ENCODE data around the gene TTC39C. TPM values are rescaled to one million over a fixed set of nuclear protein-coding genes. Genes with fewer than 3 reads are reported as not detected.

Gene TTC39C
- total RNA-seq, 1 experiment from 2014 or later = 24.7 TPM

GRCh38 chr18:23982155-23983079 is 32.1 kb upstream of the TTC39C start:
- peaks cover 17% of the 10 kb centered on the region for H3K4me1 ChIP-seq (ENCODE audit: insufficient read depth, low read length)
- H3K4me3 ChIP-seq (ENCODE audit: low read length) = peak overlapping the region; percentile 24; the same call in 1 of the 2 replicates
- H3K4me2 ChIP-seq (ENCODE audit: low read length) = peak overlapping the region; percentile 60
- no peaks in the 10 kb centered on the region for H3K36me3 ChIP-seq (ENCODE audit: low read depth, low read length)
- H2AFZ ChIP-seq (ENCODE audit: low read length) = peak overlapping the region; percentile 56
- no peaks in the 10 kb centered on the region for H3K79me2 ChIP-seq (ENCODE audit: low read length)
- no peak overlapping the region; the same call in 1 of the 2 replicates for H3K27ac ChIP-seq (ENCODE audit: low read length)
- H3F3A ChIP-seq (ENCODE audit: low read length, unreplicated experiment) = peaks cover under 1% of the 10 kb centered on the region
- TF ChIP-seq CTCF (conservative IDR thresholded peaks at IDR 0.05; ENCODE audit: low read depth, low read length) (no peak), EZH2 (IDR thresholded peaks at IDR 0.05; ENCODE audit: low read length, unreplicated experiment) (no peak), EZH2phosphoT487 (IDR thresholded peaks at IDR 0.05; ENCODE audit: borderline replicate concordance, low read length) (no peak)
- H3K9me3 ChIP-seq (ENCODE audit: low read length) = peaks cover 5% of the 10 kb centered on the region; the same call in 1 of the 2 replicates
- H4K20me1 ChIP-seq (ENCODE audit: low read length) = no peaks in the 10 kb centered on the region
- CTCF ChIA-PET = interaction anchor here (0.7 kb wide), 1 partner anchor 38 kb away, joined by 4 read pairs; no protein-coding TSS in a partner anchor
- H3K9me2 ChIP-seq (replicated peaks; ENCODE audit: low read length) = no peaks in the 10 kb centered on the region
- H3K9ac ChIP-seq (ENCODE audit: low read length) = no peak overlapping the region
- no peaks in the 10 kb centered on the region for H3K27me3 ChIP-seq (ENCODE audit: low read length)
- no TSS peak for BruUV-seq (replicated peaks)
- intact Hi-C loops (cut with micrococcal nuclease) = no loop called here
- ATAC-seq (peak; percentile 77), DNase-seq (peak; percentile 49)
- POLR2A ChIA-PET (ENCODE audit: unreplicated experiment) = no interaction called here

GRCh38 chr18:23983112-23983511 is 31.4 kb upstream of the TTC39C start:
- Histone ChIP-seq H3K9me3 (ENCODE audit: low read length) (peaks cover 5% of the 10 kb centered on the region; the same call in 1 of the 2 replicates), H3K36me3 (ENCODE audit: low read depth, low read length) (no peaks in the 10 kb centered on the region), H3K4me2 (ENCODE audit: low read length) (peak overlapping the region; percentile 60; the same call in 1 of the 2 replicates), H3K4me3 (ENCODE audit: low read length) (no peak overlapping the region), H3K79me2 (ENCODE audit: low read length) (no peaks in the 10 kb centered on the region), H3F3A (ENCODE audit: low read length, unreplicated experiment) (peaks cover 3% of the 10 kb centered on the region), H3K4me1 (ENCODE audit: insufficient read depth, low read length) (peaks cover 19% of the 10 kb centered on the region), H2AFZ (ENCODE audit: low read length) (no peak overlapping the region), H3K27ac (ENCODE audit: low read length) (no peak overlapping the region), H3K9ac (ENCODE audit: low read length) (no peak overlapping the region), H4K20me1 (ENCODE audit: low read length) (no peaks in the 10 kb centered on the region), H3K9me2 (replicated peaks; ENCODE audit: low read length) (no peaks in the 10 kb centered on the region), H3K27me3 (ENCODE audit: low read length) (no peaks in the 10 kb centered on the region)
- TF ChIP-seq CTCF (conservative IDR thresholded peaks at IDR 0.05; ENCODE audit: low read depth, low read length) (no peak), EZH2phosphoT487 (IDR thresholded peaks at IDR 0.05; ENCODE audit: borderline replicate concordance, low read length) (no peak), EZH2 (IDR thresholded peaks at IDR 0.05; ENCODE audit: low read length, unreplicated experiment) (no peak)
- no peak for ATAC-seq
- POLR2A ChIA-PET (ENCODE audit: unreplicated experiment) = no interaction called here
- BruUV-seq (replicated peaks) = no TSS peak
- DNase-seq = no peak
- CTCF ChIA-PET = no interaction called here
- intact Hi-C loops (cut with micrococcal nuclease) = no loop called here

All from PC-3 (cell line).